Activated B cell treated with CpG ODN at 0.5 μM for 24 hours (primary cell): ENCODE results near the gene MPDZ. TPM values are rescaled to one million over a fixed set of nuclear protein-coding genes. Genes with fewer than 3 reads are reported as not detected.

Source experiments
- ATAC-seq: fragments of 200-7000 bp; cut with Tn5 transposase; one replicate; pipeline ENCODE4 v1.10.0; 2021; ENCODE audit warnings: low read depth, mild to moderate bottlenecking, moderate library complexity
- CTCF ChIA-PET: fragments of 350-600 bp; sonication (Branson Sonifier 250); formaldehyde crosslinking; loops from one replicate; lab custom pipeline; 2021; ENCODE audit warnings: antibody characterized with exemption; lab: Charles Lee
- POLR2A ChIA-PET: fragments of 350-600 bp; sonication (Branson Sonifier 250); formaldehyde crosslinking; loops from one replicate; lab custom pipeline; 2021; ENCODE audit warnings: antibody characterized with exemption; lab: Charles Lee
- DNase-seq: peaks from one replicate; pipeline ENCODE4 v3.0.0; 2022
- H3K27ac Mint-ChIP-seq: one replicate; pipeline ENCODE4 v1.8.0; 2020; ENCODE audit warnings: mixed read lengths
- H3K27me3 Mint-ChIP-seq: one replicate; pipeline ENCODE4 v1.8.0; 2021; ENCODE audit warnings: mixed read lengths
- H3K36me3 Mint-ChIP-seq: one replicate; pipeline ENCODE4 v1.8.0; 2021; ENCODE audit warnings: low read depth, mixed read lengths
- H3K4me1 Mint-ChIP-seq: one replicate; pipeline ENCODE4 v1.8.0; 2021; ENCODE audit warnings: mixed read lengths
- H3K4me3 Mint-ChIP-seq: one replicate; pipeline ENCODE4 v1.8.0; 2020; ENCODE audit warnings: mild to moderate bottlenecking, mixed read lengths
- H3K9me3 Mint-ChIP-seq: one replicate; pipeline ENCODE4 v1.8.0; 2020; ENCODE audit warnings: mixed read lengths
- CTCF ChIP-seq: fragments of 200-600 bp; IDR thresholded peaks from one replicate; pipeline ENCODE4 v1.8.0; 2022; ENCODE audit warnings: antibody characterized with exemption, mild to moderate bottlenecking
- intact Hi-C: fragments of 100-400 bp; cut with micrococcal nuclease; formaldehyde crosslinking; loops from one replicate; pipeline ENCODE4 v1.15.1; 2024
- total RNA-seq: library from RNA; stranded (reverse); gene quantifications from 2 replicates; pipeline ENCODE4 v1.2.3, GENCODE V29; 2022

The MPDZ gene
- total RNA-seq, 1 donor from 2014 or later, result not detected

GRCh38 chr9:13165236-13165945 is 114.1 kb downstream of the MPDZ start:
- ChIA-PET CTCF (no interaction called here), POLR2A (no interaction called here)
- intact Hi-C loops, result no loop called here
- Mint-ChIP-seq H3K9me3 (no peaks in the 10 kb centered on the region), H3K4me1 (no peaks in the 10 kb centered on the region), H3K27ac (no peak overlapping the region), H3K4me3 (no peak overlapping the region), H3K36me3 (no peaks in the 10 kb centered on the region), H3K27me3 (no peaks in the 10 kb centered on the region)
- ATAC-seq (no peak), DNase-seq (no peak)
- no peak for TF ChIP-seq CTCF

GRCh38 chr9:13163946-13164345 is 115.5 kb downstream of the MPDZ start:
- DNase-seq (no peak), ATAC-seq (no peak)
- ChIA-PET POLR2A (no interaction called here), CTCF (no interaction called here)
- Mint-ChIP-seq H3K27me3 (no peaks in the 10 kb centered on the region), H3K4me1 (no peaks in the 10 kb centered on the region), H3K4me3 (no peak overlapping the region), H3K27ac (no peak overlapping the region), H3K9me3 (no peaks in the 10 kb centered on the region), H3K36me3 (no peaks in the 10 kb centered on the region)
- intact Hi-C loops, result no loop called here
- no peak for TF ChIP-seq CTCF

- CTCF ChIA-PET, result no interaction called here
These were observed 116.2 kb downstream of the MPDZ start for GRCh38 chr9:13163287-13163686.

GRCh38 chr9:13160051-13160450 is 119.4 kb downstream of the MPDZ start:
- Mint-ChIP-seq H3K9me3 (peaks cover 3% of the 10 kb centered on the region), H3K4me1 (no peaks in the 10 kb centered on the region), H3K27me3 (no peaks in the 10 kb centered on the region), H3K27ac (no peak overlapping the region), H3K4me3 (no peak overlapping the region), H3K36me3 (no peaks in the 10 kb centered on the region)
- POLR2A ChIA-PET, result no interaction called here
- no peak for ATAC-seq
- intact Hi-C loops, result no loop called here
- no peak for DNase-seq
- TF ChIP-seq CTCF, result no peak
- CTCF ChIA-PET, result no interaction called here

More at GRCh38 chr9:13163287-13163686, 116.2 kb downstream of the MPDZ start:
- no peak for TF ChIP-seq CTCF
- ATAC-seq, result no peak
- no peaks in the 10 kb centered on the region for H3K9me3 Mint-ChIP-seq
- no peak overlapping the region for H3K4me3 Mint-ChIP-seq
- H3K27me3 Mint-ChIP-seq, result no peaks in the 10 kb centered on the region
- H3K36me3 Mint-ChIP-seq, result no peaks in the 10 kb centered on the region
- no peaks in the 10 kb centered on the region for H3K4me1 Mint-ChIP-seq
- intact Hi-C loops, result no loop called here
- DNase-seq, result no peak
- POLR2A ChIA-PET, result no interaction called here
- no peak overlapping the region for H3K27ac Mint-ChIP-seq

- ATAC-seq (no peak), DNase-seq (no peak)
- Mint-ChIP-seq H3K27ac (no peak overlapping the region), H3K9me3 (peaks cover 3% of the 10 kb centered on the region), H3K4me3 (no peak overlapping the region), H3K27me3 (no peaks in the 10 kb centered on the region), H3K36me3 (no peaks in the 10 kb centered on the region), H3K4me1 (no peaks in the 10 kb centered on the region)
- CTCF ChIA-PET, result no interaction called here
- intact Hi-C loops, result no loop called here
- POLR2A ChIA-PET, result no interaction called here
- no peak for TF ChIP-seq CTCF
These were observed 120.5 kb downstream of the MPDZ start for GRCh38 chr9:13158986-13159385.
